Measurements from ENCODE around the gene SLC35B2. TPM values are rescaled to one million over a fixed set of nuclear protein-coding genes. Genes with fewer than 3 reads are reported as not detected.

Gene SLC35B2
- total RNA-seq, 1 experiment from 2014 or later: 105 TPM

GRCh38 chr6:44211284-44211683, 46.0 kb downstream of the SLC35B2 start:
- Histone ChIP-seq H3K4me1 (ENCODE audit: control insufficient read depth, insufficient read depth, low read length) (peaks cover 3% of the 10 kb centered on the region), H3K9me3 (ENCODE audit: control insufficient read depth, insufficient read depth, low read depth, low read length) (no peaks in the 10 kb centered on the region), H3K4me3 (ENCODE audit: low read depth in 2 of 2, low read length in 2 of 2) (no peak overlapping the region), H3K36me3 (ENCODE audit: control insufficient read depth, insufficient read depth, low read length) (no peaks in the 10 kb centered on the region), H3K27ac (ENCODE audit: low read length) (no peak overlapping the region), H3K27me3 (ENCODE audit: control insufficient read depth, insufficient read depth, low read length) (no peaks in the 10 kb centered on the region)
- BruUV-seq (replicated peaks): no TSS peak
- TF ChIP-seq REST (IDR thresholded peaks at IDR 0.05; ENCODE audit: insufficient read depth in 1 of 2, low read depth in 2 of 2, low read length in 1 of 2) (no peak), CTCF (IDR thresholded peaks at IDR 0.05) (no peak), SIN3A (IDR thresholded peaks at IDR 0.05; ENCODE audit: borderline replicate concordance, insufficient read depth, low read depth, low read length) (no peak), TCF7L2 (IDR thresholded peaks at IDR 0.05; ENCODE audit: low read depth, low read length) (no peak), POLR2AphosphoS5 (IDR thresholded peaks at IDR 0.05; ENCODE audit: low read depth, low read length) (no peak)
- in situ Hi-C loops (cut with HindIII; ENCODE audit: low pct_unique_long_range_greater_than_20kb, low sequenced_read_pairs): no loop called here
- intact Hi-C loops (cut with micrococcal nuclease; ENCODE audit: unreplicated experiment): no loop called here
- ChIA-PET POLR2A (no interaction called here), CTCF (no interaction called here)
- ATAC-seq: no peak
- DNase-seq (ENCODE audit: low read depth, low spot score): no peak

GRCh38 chr6:44207966-44208365, 49.4 kb downstream of the SLC35B2 start:
- no TSS peak for BruUV-seq (replicated peaks)
- no peaks in the 10 kb centered on the region for H3K9me3 ChIP-seq (ENCODE audit: control insufficient read depth, insufficient read depth, low read depth, low read length)
- H3K27ac ChIP-seq (ENCODE audit: low read length): no peak overlapping the region
- H3K4me3 ChIP-seq (ENCODE audit: low read depth in 2 of 2, low read length in 2 of 2): no peak overlapping the region
- TF ChIP-seq SIN3A (IDR thresholded peaks at IDR 0.05; ENCODE audit: borderline replicate concordance, insufficient read depth, low read depth, low read length): no peak
- TF ChIP-seq CTCF (IDR thresholded peaks at IDR 0.05): no peak
- no peak for TF ChIP-seq REST (IDR thresholded peaks at IDR 0.05; ENCODE audit: insufficient read depth in 1 of 2, low read depth in 2 of 2, low read length in 1 of 2)
- TF ChIP-seq TCF7L2 (IDR thresholded peaks at IDR 0.05; ENCODE audit: low read depth, low read length): no peak
- no peak for TF ChIP-seq POLR2AphosphoS5 (IDR thresholded peaks at IDR 0.05; ENCODE audit: low read depth, low read length)
- H3K4me1 ChIP-seq (ENCODE audit: control insufficient read depth, insufficient read depth, low read length): peaks cover 20% of the 10 kb centered on the region
- in situ Hi-C loops (cut with HindIII; ENCODE audit: low pct_unique_long_range_greater_than_20kb, low sequenced_read_pairs): no loop called here
- no peaks in the 10 kb centered on the region for H3K27me3 ChIP-seq (ENCODE audit: control insufficient read depth, insufficient read depth, low read length)
- ChIA-PET CTCF (interaction anchor here (0.6 kb wide), 1 partner anchor 46 kb away, joined by 6 read pairs; no protein-coding TSS in a partner anchor), POLR2A (interaction anchor here (0.5 kb wide), 1 partner anchor 32 kb away, joined by 3 read pairs; no protein-coding TSS in a partner anchor)
- no peak for DNase-seq (ENCODE audit: low read depth, low spot score)
- intact Hi-C loops (cut with micrococcal nuclease; ENCODE audit: unreplicated experiment): no loop called here
- no peaks in the 10 kb centered on the region for H3K36me3 ChIP-seq (ENCODE audit: control insufficient read depth, insufficient read depth, low read length)
- no peak for ATAC-seq

All from Panc1 (cell line).